WTC11 (cell line): ENCODE data around the gene COL4A1. TPM values are rescaled to one million over a fixed set of nuclear protein-coding genes. Genes with fewer than 3 reads are reported as not detected.

Source experiments
- ATAC-seq: fragments of 200-7000 bp; cut with Tn5 transposase; 2 replicates; pipeline ENCODE4 v1.10.0; 2021; ENCODE audit warnings: mild to moderate bottlenecking, moderate library complexity
- CTCF ChIA-PET: fragments of 300-600 bp; sonication (Branson Sonifier 250); formaldehyde crosslinking; loops from one replicate; lab custom pipeline; 2021; ENCODE audit warnings: antibody characterized with exemption; lab: Charles Lee
- POLR2A ChIA-PET: fragments of 350-600 bp; sonication (Branson Sonifier 250); formaldehyde crosslinking; loops from one replicate; lab custom pipeline; 2021; ENCODE audit warnings: antibody characterized with exemption; lab: Charles Lee
- DNase-seq: peaks from one replicate; pipeline ENCODE4 v3.0.0; 2021; ENCODE audit warnings: low spot score
- H3K27ac Mint-ChIP-seq: 2 replicates; pipeline ENCODE4 v1.8.0; 2021; ENCODE audit warnings: mixed read lengths
- H3K27me3 Mint-ChIP-seq: 2 replicates; pipeline ENCODE4 v1.8.0; 2021; ENCODE audit warnings: low read depth, mild to moderate bottlenecking, moderate library complexity, mixed read lengths
- H3K36me3 Mint-ChIP-seq: 2 replicates; pipeline ENCODE4 v1.8.0; 2021; ENCODE audit warnings: mixed read lengths
- H3K4me1 Mint-ChIP-seq: 2 replicates; pipeline ENCODE4 v1.8.0; 2022; ENCODE audit warnings: mixed read lengths
- H3K4me3 Mint-ChIP-seq: 2 replicates; pipeline ENCODE4 v1.8.0; 2021; ENCODE audit warnings: mild to moderate bottlenecking, moderate library complexity, mixed read lengths
- H3K9me3 Mint-ChIP-seq: 2 replicates; pipeline ENCODE4 v1.8.0; 2021; ENCODE audit warnings: mixed read lengths
- CBFB ChIP-seq: sonication (generic); formaldehyde crosslinking; IDR thresholded peaks from 2 replicates; pipeline ENCODE4 v1.8.1; 2022; ENCODE audit warnings: mild to moderate bottlenecking, low read depth, missing genetic modification reagents
- NFE2L1 ChIP-seq: sonication (generic); formaldehyde crosslinking; IDR thresholded peaks from 2 replicates; pipeline ENCODE4 v1.8.1; 2023; ENCODE audit warnings: missing genetic modification reagents
- PRRX2 ChIP-seq: fragments of 250-450 bp; sonication (Bioruptor Pico); IDR thresholded peaks from 2 replicates; pipeline ENCODE4 v1.8.0; 2021; ENCODE audit warnings: mild to moderate bottlenecking
- SMAD3 ChIP-seq: sonication (generic); formaldehyde crosslinking; IDR thresholded peaks from 2 replicates; pipeline ENCODE4 v1.8.0; 2022; ENCODE audit warnings: missing genetic modification reagents, mild to moderate bottlenecking, borderline replicate concordance
- ZNF121 ChIP-seq: sonication (generic); formaldehyde crosslinking; IDR thresholded peaks from 2 replicates; pipeline ENCODE4 v1.8.0; 2023; ENCODE audit warnings: missing genetic modification reagents
- ZNF263 ChIP-seq: sonication (generic); formaldehyde crosslinking; IDR thresholded peaks from 2 replicates; pipeline ENCODE4 v1.8.1; 2022; ENCODE audit warnings: low read depth, mild to moderate bottlenecking, moderate library complexity, missing genetic modification reagents
- ZNF396 ChIP-seq: fragments of 250-450 bp; sonication (Bioruptor Pico); IDR thresholded peaks from 2 replicates; pipeline ENCODE4 v1.8.0; 2021; ENCODE audit warnings: mild to moderate bottlenecking, moderate library complexity, borderline replicate concordance
- total RNA-seq: library from RNA; stranded (reverse); gene quantifications from 3 replicates; pipeline ENCODE4 v1.2.3, GENCODE V29; 2021
- TF ChIP-seq, protein P1 (sequence below): sonication (generic); formaldehyde crosslinking; IDR thresholded peaks from 2 replicates; pipeline ENCODE4 v1.8.1; 2023; ENCODE audit warnings: mild to moderate bottlenecking, moderate library complexity, missing genetic modification reagents
- TF ChIP-seq, protein P2 (sequence below): sonication (generic); formaldehyde crosslinking; IDR thresholded peaks from 2 replicates; pipeline ENCODE4 v1.8.0; 2022; ENCODE audit warnings: missing genetic modification reagents
- TF ChIP-seq, protein P3 (sequence below): sonication (generic); formaldehyde crosslinking; IDR thresholded peaks from 2 replicates; pipeline ENCODE4 v1.8.1; 2023; ENCODE audit warnings: mild to moderate bottlenecking, missing genetic modification reagents
- TF ChIP-seq, protein P4 (sequence below): sonication (generic); formaldehyde crosslinking; conservative IDR thresholded peaks from 2 replicates; pipeline ENCODE4 v1.8.1; 2022; ENCODE audit warnings: mild to moderate bottlenecking, missing genetic modification reagents
- TF ChIP-seq, protein P5 (sequence below): sonication (generic); formaldehyde crosslinking; IDR thresholded peaks from 2 replicates; pipeline ENCODE4 v1.8.1; 2022; ENCODE audit warnings: missing genetic modification reagents, borderline replicate concordance
- TF ChIP-seq, protein P6 (sequence below): fragments of 200-600 bp; IDR thresholded peaks from 2 replicates; pipeline ENCODE4 v1.8.0; 2022; ENCODE audit warnings: antibody characterized with exemption
- TF ChIP-seq, protein P7 (sequence below): sonication (generic); formaldehyde crosslinking; IDR thresholded peaks from 2 replicates; pipeline ENCODE4 v1.8.0; 2022; ENCODE audit warnings: mild to moderate bottlenecking, missing genetic modification reagents
- TF ChIP-seq, protein P8 (sequence below): sonication (generic); formaldehyde crosslinking; IDR thresholded peaks from 2 replicates; pipeline ENCODE4 v1.8.0; 2022; ENCODE audit warnings: mild to moderate bottlenecking, missing genetic modification reagents
- TF ChIP-seq, protein P9 (sequence below): sonication (generic); formaldehyde crosslinking; IDR thresholded peaks from 2 replicates; pipeline ENCODE4 v1.8.1; 2022; ENCODE audit warnings: mild to moderate bottlenecking, moderate library complexity, missing genetic modification reagents

Gene COL4A1
- total RNA-seq, 1 experiment from 2014 or later, result 89.6 TPM

DNA sequence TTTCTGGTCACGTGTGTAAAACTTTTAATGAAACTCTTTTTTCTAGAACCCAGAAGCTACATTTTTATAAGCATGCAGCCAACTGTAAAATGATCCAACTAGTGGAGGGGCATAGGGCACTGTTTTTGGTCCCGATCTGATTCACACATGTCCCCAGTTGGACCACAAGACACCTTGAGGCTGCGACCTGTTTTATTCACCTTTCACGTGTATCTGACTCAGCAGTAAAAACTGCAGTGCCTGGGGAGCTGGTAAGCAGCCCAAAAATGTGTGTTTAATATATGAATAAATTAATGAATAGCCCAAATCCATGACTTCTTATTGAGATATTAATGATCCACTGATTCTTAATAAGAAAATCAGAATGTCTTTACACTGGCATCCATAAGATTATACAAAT, 140.4 kb downstream of the COL4A1 start:
- Mint-ChIP-seq H3K4me1 (peaks cover 4% of the 10 kb centered on the region; the same call in 1 of the 2 replicates), H3K9me3 (no peaks in the 10 kb centered on the region), H3K27ac (no peak overlapping the region), H3K36me3 (peaks cover 3% of the 10 kb centered on the region), H3K4me3 (no peak overlapping the region), H3K27me3 (no peaks in the 10 kb centered on the region)
- ATAC-seq (no peak), DNase-seq (no peak)
- ChIA-PET CTCF (no interaction called here), POLR2A (no interaction called here)
- TF ChIP-seq, protein P1, sequence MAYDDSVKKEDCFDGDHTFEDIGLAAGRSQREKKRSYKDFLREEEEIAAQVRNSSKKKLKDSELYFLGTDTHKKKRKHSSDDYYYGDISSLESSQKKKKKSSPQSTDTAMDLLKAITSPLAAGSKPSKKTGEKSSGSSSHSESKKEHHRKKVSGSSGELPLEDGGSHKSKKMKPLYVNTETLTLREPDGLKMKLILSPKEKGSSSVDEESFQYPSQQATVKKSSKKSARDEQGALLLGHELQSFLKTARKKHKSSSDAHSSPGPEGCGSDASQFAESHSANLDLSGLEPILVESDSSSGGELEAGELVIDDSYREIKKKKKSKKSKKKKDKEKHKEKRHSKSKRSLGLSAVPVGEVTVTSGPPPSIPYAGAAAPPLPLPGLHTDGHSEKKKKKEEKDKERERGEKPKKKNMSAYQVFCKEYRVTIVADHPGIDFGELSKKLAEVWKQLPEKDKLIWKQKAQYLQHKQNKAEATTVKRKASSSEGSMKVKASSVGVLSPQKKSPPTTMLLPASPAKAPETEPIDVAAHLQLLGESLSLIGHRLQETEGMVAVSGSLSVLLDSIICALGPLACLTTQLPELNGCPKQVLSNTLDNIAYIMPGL (CRISPR knock-in tag), result no peak
- TF ChIP-seq, protein P2, sequence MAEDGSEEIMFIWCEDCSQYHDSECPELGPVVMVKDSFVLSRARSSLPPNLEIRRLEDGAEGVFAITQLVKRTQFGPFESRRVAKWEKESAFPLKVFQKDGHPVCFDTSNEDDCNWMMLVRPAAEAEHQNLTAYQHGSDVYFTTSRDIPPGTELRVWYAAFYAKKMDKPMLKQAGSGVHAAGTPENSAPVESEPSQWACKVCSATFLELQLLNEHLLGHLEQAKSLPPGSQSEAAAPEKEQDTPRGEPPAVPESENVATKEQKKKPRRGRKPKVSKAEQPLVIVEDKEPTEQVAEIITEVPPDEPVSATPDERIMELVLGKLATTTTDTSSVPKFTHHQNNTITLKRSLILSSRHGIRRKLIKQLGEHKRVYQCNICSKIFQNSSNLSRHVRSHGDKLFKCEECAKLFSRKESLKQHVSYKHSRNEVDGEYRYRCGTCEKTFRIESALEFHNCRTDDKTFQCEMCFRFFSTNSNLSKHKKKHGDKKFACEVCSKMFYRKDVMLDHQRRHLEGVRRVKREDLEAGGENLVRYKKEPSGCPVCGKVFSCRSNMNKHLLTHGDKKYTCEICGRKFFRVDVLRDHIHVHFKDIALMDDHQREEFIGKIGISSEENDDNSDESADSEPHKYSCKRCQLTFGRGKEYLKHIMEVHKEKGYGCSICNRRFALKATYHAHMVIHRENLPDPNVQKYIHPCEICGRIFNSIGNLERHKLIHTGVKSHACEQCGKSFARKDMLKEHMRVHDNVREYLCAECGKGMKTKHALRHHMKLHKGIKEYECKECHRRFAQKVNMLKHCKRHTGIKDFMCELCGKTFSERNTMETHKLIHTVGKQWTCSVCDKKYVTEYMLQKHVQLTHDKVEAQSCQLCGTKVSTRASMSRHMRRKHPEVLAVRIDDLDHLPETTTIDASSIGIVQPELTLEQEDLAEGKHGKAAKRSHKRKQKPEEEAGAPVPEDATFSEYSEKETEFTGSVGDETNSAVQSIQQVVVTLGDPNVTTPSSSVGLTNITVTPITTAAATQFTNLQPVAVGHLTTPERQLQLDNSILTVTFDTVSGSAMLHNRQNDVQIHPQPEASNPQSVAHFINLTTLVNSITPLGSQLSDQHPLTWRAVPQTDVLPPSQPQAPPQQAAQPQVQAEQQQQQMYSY (CRISPR knock-in tag), result no peak
- TF ChIP-seq, protein P3, sequence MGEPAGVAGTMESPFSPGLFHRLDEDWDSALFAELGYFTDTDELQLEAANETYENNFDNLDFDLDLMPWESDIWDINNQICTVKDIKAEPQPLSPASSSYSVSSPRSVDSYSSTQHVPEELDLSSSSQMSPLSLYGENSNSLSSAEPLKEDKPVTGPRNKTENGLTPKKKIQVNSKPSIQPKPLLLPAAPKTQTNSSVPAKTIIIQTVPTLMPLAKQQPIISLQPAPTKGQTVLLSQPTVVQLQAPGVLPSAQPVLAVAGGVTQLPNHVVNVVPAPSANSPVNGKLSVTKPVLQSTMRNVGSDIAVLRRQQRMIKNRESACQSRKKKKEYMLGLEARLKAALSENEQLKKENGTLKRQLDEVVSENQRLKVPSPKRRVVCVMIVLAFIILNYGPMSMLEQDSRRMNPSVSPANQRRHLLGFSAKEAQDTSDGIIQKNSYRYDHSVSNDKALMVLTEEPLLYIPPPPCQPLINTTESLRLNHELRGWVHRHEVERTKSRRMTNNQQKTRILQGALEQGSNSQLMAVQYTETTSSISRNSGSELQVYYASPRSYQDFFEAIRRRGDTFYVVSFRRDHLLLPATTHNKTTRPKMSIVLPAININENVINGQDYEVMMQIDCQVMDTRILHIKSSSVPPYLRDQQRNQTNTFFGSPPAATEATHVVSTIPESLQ, result no peak
- TF ChIP-seq, protein P4, sequence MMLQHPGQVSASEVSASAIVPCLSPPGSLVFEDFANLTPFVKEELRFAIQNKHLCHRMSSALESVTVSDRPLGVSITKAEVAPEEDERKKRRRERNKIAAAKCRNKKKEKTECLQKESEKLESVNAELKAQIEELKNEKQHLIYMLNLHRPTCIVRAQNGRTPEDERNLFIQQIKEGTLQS (CRISPR knock-in tag), result no peak
- no peak for TF ChIP-seq NFE2L1 (CRISPR knock-in tag)
- TF ChIP-seq, protein P5, sequence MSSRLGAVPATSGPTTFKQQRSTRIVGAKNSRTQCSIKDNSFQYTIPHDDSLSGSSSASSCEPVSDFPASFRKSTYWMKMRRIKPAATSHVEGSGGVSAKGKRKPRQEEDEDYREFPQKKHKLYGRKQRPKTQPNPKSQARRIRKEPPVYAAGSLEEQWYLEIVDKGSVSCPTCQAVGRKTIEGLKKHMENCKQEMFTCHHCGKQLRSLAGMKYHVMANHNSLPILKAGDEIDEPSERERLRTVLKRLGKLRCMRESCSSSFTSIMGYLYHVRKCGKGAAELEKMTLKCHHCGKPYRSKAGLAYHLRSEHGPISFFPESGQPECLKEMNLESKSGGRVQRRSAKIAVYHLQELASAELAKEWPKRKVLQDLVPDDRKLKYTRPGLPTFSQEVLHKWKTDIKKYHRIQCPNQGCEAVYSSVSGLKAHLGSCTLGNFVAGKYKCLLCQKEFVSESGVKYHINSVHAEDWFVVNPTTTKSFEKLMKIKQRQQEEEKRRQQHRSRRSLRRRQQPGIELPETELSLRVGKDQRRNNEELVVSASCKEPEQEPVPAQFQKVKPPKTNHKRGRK (CRISPR knock-in tag), result no peak
- TF ChIP-seq, protein P6, sequence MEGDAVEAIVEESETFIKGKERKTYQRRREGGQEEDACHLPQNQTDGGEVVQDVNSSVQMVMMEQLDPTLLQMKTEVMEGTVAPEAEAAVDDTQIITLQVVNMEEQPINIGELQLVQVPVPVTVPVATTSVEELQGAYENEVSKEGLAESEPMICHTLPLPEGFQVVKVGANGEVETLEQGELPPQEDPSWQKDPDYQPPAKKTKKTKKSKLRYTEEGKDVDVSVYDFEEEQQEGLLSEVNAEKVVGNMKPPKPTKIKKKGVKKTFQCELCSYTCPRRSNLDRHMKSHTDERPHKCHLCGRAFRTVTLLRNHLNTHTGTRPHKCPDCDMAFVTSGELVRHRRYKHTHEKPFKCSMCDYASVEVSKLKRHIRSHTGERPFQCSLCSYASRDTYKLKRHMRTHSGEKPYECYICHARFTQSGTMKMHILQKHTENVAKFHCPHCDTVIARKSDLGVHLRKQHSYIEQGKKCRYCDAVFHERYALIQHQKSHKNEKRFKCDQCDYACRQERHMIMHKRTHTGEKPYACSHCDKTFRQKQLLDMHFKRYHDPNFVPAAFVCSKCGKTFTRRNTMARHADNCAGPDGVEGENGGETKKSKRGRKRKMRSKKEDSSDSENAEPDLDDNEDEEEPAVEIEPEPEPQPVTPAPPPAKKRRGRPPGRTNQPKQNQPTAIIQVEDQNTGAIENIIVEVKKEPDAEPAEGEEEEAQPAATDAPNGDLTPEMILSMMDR, result no peak
- TF ChIP-seq, protein P7, sequence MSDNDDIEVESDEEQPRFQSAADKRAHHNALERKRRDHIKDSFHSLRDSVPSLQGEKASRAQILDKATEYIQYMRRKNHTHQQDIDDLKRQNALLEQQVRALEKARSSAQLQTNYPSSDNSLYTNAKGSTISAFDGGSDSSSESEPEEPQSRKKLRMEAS, result no peak
- TF ChIP-seq, protein P8, sequence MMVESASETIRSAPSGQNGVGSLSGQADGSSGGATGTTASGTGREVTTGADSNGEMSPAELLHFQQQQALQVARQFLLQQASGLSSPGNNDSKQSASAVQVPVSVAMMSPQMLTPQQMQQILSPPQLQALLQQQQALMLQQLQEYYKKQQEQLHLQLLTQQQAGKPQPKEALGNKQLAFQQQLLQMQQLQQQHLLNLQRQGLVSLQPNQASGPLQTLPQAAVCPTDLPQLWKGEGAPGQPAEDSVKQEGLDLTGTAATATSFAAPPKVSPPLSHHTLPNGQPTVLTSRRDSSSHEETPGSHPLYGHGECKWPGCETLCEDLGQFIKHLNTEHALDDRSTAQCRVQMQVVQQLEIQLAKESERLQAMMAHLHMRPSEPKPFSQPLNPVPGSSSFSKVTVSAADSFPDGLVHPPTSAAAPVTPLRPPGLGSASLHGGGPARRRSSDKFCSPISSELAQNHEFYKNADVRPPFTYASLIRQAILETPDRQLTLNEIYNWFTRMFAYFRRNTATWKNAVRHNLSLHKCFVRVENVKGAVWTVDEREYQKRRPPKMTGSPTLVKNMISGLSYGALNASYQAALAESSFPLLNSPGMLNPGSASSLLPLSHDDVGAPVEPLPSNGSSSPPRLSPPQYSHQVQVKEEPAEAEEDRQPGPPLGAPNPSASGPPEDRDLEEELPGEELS (CRISPR knock-in tag), result no peak

DNA sequence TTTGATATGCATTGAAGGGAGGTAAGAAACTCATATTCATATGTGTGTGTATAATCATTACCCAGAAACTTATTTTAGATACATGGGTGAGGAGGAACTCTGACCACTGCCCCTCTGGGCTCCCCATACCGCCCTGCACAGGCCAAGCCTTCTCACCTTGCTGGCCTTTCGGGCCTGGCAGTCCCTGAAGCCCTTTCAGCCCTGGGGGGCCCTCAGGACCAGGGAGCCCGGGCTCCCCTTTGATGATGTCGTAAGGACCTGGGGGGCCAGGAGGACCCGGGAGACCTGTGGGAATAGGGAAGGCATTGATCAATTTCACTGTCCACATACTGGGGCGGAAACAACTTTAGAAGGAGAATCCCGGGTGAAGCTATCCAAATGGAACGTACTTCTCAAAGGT, 142.3 kb downstream of the COL4A1 start:
- Mint-ChIP-seq H3K36me3 (peaks cover 15% of the 10 kb centered on the region), H3K27me3 (no peaks in the 10 kb centered on the region), H3K9me3 (no peaks in the 10 kb centered on the region), H3K4me3 (no peak overlapping the region), H3K27ac (no peak overlapping the region), H3K4me1 (no peaks in the 10 kb centered on the region)
- CTCF ChIA-PET, result no interaction called here
- POLR2A ChIA-PET, result no interaction called here
- ATAC-seq, result no peak
- DNase-seq, result no peak
- TF ChIP-seq PRRX2, result no peak
- TF ChIP-seq, protein P6, result no peak
- no peak for TF ChIP-seq CBFB (CRISPR knock-in tag)
- no peak for TF ChIP-seq ZNF121 (CRISPR knock-in tag)
- TF ChIP-seq, protein P9, sequence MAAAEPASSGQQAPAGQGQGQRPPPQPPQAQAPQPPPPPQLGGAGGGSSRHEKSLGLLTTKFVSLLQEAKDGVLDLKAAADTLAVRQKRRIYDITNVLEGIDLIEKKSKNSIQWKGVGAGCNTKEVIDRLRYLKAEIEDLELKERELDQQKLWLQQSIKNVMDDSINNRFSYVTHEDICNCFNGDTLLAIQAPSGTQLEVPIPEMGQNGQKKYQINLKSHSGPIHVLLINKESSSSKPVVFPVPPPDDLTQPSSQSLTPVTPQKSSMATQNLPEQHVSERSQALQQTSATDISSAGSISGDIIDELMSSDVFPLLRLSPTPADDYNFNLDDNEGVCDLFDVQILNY (CRISPR knock-in tag), result no peak
- TF ChIP-seq, protein P7, result no peak
- TF ChIP-seq ZNF396, result no peak
- TF ChIP-seq ZNF263 (CRISPR knock-in tag), result no peak
- TF ChIP-seq SMAD3 (CRISPR knock-in tag), result no peak
